GM21367 (cell line): ENCODE measurements around the gene METTL13.

Experiments used
- ATAC-seq: cut with Tn5 transposase; IDR thresholded peaks from one replicate; pipeline ENCODE4 v1.9.1; 2021; ENCODE audit not compliant: unreplicated experiment

METTL13 gene

DNA sequence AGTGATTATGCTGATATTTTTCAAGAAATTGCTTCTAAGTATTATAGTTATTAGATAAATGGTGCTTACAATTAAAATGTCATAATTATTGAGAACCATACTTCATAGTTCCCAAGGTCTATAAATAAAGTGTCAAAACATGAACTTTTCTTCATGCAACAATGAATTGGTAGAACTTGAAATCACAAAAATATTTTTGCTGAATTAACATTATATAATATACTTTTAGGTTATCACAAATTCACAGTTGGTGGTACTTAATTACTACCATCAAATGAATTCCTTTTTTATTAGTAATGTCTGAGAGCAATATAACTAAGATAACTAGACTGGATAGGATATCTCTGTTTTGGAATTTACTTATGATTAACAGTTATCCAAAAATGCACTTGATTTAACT lies 64.5 kb downstream of the METTL13 start:
- no peak for ATAC-seq
